ENCODE data around the gene AQP6. TPM values are rescaled to one million over a fixed set of nuclear protein-coding genes. Genes with fewer than 3 reads are reported as not detected.
A peak's percentile ranks its signal among the peaks of the same experiment; 100 is the strongest.

Gene AQP6
- total RNA-seq, 1 donor = 0.09 TPM

- no peak for DNase-seq (ENCODE audit: low read depth)
- TF ChIP-seq CTCF (IDR thresholded peaks at IDR 0.05; ENCODE audit: insufficient read depth, low read length) = no peak
Measured at GRCh38 chr12:49969651-49970429, 2.9 kb upstream of the AQP6 start.

GRCh38 chr12:49970658-49971057 is 2.1 kb upstream of the AQP6 start:
- DNase-seq (ENCODE audit: low read depth) = no peak

More at GRCh38 chr12:49969651-49970429, 2.9 kb upstream of the AQP6 start:
- no peak overlapping the region for H3K4me3 ChIP-seq (ENCODE audit: low read depth, low read length)

GRCh38 chr12:49971141-49971540 is 1.6 kb upstream of the AQP6 start:
- no peak overlapping the region for H3K4me3 ChIP-seq (ENCODE audit: low read depth, low read length)
- no peak for TF ChIP-seq CTCF (IDR thresholded peaks at IDR 0.05; ENCODE audit: insufficient read depth, low read length)
- DNase-seq (ENCODE audit: low read depth) = no peak

More at GRCh38 chr12:49970658-49971057, 2.1 kb upstream of the AQP6 start:
- TF ChIP-seq CTCF (IDR thresholded peaks at IDR 0.05; ENCODE audit: insufficient read depth, low read length) = no peak
- no peak overlapping the region for H3K4me3 ChIP-seq (ENCODE audit: low read depth, low read length)

GRCh38 chr12:49972129-49972528 is 618 bp upstream of the AQP6 start:
- TF ChIP-seq CTCF (IDR thresholded peaks at IDR 0.05; ENCODE audit: insufficient read depth, low read length) = no peak
- no peak overlapping the region for H3K4me3 ChIP-seq (ENCODE audit: low read depth, low read length)
- DNase-seq (ENCODE audit: low read depth) = no peak

GRCh38 chr12:49973361-49973830 is 649 bp downstream of the AQP6 start:
- TF ChIP-seq CTCF (IDR thresholded peaks at IDR 0.05; ENCODE audit: insufficient read depth, low read length) = no peak
- no peak overlapping the region for H3K4me3 ChIP-seq (ENCODE audit: low read depth, low read length)
- DNase-seq (ENCODE audit: low read depth) = no peak

- no peak overlapping the region for H3K4me3 ChIP-seq (ENCODE audit: low read depth, low read length)
- peak; percentile 73 for DNase-seq (ENCODE audit: low read depth)
- peak; percentile 72 for TF ChIP-seq CTCF (IDR thresholded peaks at IDR 0.05; ENCODE audit: insufficient read depth, low read length)
Measured at GRCh38 chr12:49974231-49974675, 1.5 kb downstream of the AQP6 start.
